Measurements from ENCODE around the gene MGAT3.

MGAT3 gene

DNA sequence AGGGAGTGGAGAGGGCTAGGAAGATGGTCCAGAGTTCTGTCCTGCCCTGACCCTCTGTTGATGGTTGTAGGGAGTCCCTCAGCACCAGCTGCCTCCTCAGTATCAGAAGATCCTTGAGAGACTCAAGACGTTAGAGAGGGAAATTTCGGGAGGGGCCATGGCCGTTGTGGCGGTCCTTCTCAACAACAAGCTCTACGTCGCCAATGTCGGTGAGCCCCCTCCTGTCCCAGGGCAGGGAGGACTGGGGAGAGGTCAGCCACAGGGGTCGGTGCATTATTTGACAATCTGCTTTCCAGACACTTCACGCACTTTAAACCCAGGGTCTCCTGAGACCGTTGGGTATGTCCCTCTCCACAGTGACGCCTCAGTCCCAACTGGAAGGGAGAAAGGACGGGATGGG is 39.2 kb upstream of the MGAT3 start:
- H3K36me3 ChIP-seq (ENCODE audit: control insufficient read depth, insufficient read depth, low read length): peaks cover 69% of the 10 kb centered on the region

GRCh38 chr22:39418696-39419095 is 38.1 kb upstream of the MGAT3 start:
- peaks cover 73% of the 10 kb centered on the region for H3K36me3 ChIP-seq (ENCODE audit: control insufficient read depth, insufficient read depth, low read length)
- 91 to 92% methylated on average over 10 to 12 of the region's 12 CpGs for WGBS, 2 experiments (ENCODE audit: insufficient coverage in 2 of 2)

More for the DNA sequence above, 39.2 kb upstream of the MGAT3 start:
- Histone ChIP-seq H3K4me1 (ENCODE audit: control insufficient read depth, insufficient read depth, low read length, poor library complexity, severe bottlenecking) (no peaks in the 10 kb centered on the region), H3K9me3 (ENCODE audit: control insufficient read depth, low read length) (no peaks in the 10 kb centered on the region), H3K27ac (ENCODE audit: low read depth, low read length, severe bottlenecking) (no peak overlapping the region), H3K4me3 (ENCODE audit: extremely low read depth, insufficient read depth, low read length, poor library complexity, severe bottlenecking) (no peak overlapping the region)
- WGBS, 2 experiments (ENCODE audit: insufficient coverage in 2 of 2): 94 to 95% methylated on average over 11 of the region's 12 CpGs

DNA sequence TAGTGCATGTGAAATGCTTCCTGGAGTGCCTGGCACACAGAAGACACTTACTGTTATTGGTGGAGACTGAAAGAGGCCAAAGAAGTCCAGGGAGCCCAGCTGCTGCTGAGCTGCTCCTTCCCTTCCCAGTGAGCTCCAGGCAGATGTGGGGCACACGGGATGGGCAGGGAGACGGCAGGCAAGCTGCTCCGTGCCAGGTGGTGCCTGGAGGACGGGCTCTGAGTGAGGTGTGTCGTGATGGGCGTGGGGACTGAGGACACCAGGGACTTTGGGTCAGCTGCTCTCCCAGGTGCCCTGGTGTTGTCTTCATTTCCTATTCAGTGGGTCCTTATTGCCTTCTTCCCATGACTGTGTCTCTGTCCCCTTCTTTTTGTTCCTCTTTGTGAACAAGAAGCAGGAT is 37.7 kb upstream of the MGAT3 start:
- Histone ChIP-seq H3K4me1 (ENCODE audit: control insufficient read depth, insufficient read depth, low read length, poor library complexity, severe bottlenecking) (no peaks in the 10 kb centered on the region), H3K9me3 (ENCODE audit: control insufficient read depth, low read length) (no peaks in the 10 kb centered on the region), H3K27ac (ENCODE audit: low read depth, low read length, severe bottlenecking) (no peak overlapping the region), H3K36me3 (ENCODE audit: control insufficient read depth, insufficient read depth, low read length) (peaks cover 76% of the 10 kb centered on the region), H3K4me3 (ENCODE audit: extremely low read depth, insufficient read depth, low read length, poor library complexity, severe bottlenecking) (no peak overlapping the region)
- WGBS, 2 experiments (ENCODE audit: insufficient coverage in 2 of 2): 93 to 99% methylated on average over 4 to 6 of the region's 6 CpGs

More at GRCh38 chr22:39418696-39419095, 38.1 kb upstream of the MGAT3 start:
- Histone ChIP-seq H3K27ac (ENCODE audit: low read depth, low read length, severe bottlenecking) (no peak overlapping the region), H3K9me3 (ENCODE audit: control insufficient read depth, low read length) (no peaks in the 10 kb centered on the region), H3K4me3 (ENCODE audit: extremely low read depth, insufficient read depth, low read length, poor library complexity, severe bottlenecking) (no peak overlapping the region), H3K4me1 (ENCODE audit: control insufficient read depth, insufficient read depth, low read length, poor library complexity, severe bottlenecking) (no peaks in the 10 kb centered on the region)

DNA sequence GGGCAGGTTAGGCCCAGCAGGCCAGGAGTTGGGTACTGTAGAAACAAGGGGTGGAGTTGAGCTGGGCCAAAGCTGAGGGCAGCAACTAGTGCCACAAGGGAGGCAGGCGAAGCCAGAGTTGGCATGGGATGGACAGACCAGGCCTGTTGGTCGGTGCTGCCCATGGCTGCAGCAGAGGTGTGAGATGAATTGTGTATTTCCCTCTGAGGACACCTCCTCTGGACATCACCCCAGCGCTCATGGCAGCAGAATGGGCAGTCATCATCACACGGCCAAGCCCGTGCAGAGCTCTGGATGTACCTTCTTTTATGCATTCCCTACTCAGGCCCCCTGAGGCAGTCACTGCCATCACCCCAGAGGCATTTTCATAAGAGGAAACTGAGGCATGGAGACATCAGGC is 36.9 kb upstream of the MGAT3 start:
- 91 to 93% methylated on average over 5 of the region's 5 CpGs for WGBS, 2 experiments (ENCODE audit: insufficient coverage in 2 of 2)
- Histone ChIP-seq H3K36me3 (ENCODE audit: control insufficient read depth, insufficient read depth, low read length) (peaks cover 82% of the 10 kb centered on the region), H3K4me3 (ENCODE audit: extremely low read depth, insufficient read depth, low read length, poor library complexity, severe bottlenecking) (no peak overlapping the region), H3K27ac (ENCODE audit: low read depth, low read length, severe bottlenecking) (no peak overlapping the region), H3K4me1 (ENCODE audit: control insufficient read depth, insufficient read depth, low read length, poor library complexity, severe bottlenecking) (no peaks in the 10 kb centered on the region), H3K9me3 (ENCODE audit: control insufficient read depth, low read length) (no peaks in the 10 kb centered on the region)

DNA sequence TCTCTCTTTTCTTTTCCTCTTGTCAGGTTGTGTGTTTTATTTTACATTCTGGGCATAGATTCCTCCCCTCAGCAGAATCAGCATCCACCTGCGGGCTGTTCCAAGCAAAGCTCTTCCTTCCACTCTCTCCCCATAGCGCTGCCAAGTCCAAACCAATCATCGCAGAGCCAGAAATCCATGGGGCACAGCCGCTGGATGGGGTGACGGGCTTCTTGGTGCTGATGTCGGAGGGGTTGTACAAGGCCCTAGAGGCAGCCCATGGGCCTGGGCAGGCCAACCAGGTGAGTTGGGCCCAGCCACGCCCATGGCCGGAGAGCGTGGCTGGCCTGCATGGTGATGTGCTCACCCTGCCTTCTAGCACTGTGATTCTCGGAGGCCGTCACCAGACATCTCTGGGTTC is 35.1 kb upstream of the MGAT3 start:
- H3K4me1 ChIP-seq (ENCODE audit: control insufficient read depth, insufficient read depth, low read length, poor library complexity, severe bottlenecking): no peaks in the 10 kb centered on the region
- peaks cover 75% of the 10 kb centered on the region for H3K36me3 ChIP-seq (ENCODE audit: control insufficient read depth, insufficient read depth, low read length)
- H3K4me3 ChIP-seq (ENCODE audit: extremely low read depth, insufficient read depth, low read length, poor library complexity, severe bottlenecking): no peak overlapping the region
- H3K9me3 ChIP-seq (ENCODE audit: control insufficient read depth, low read length): no peaks in the 10 kb centered on the region
- H3K27ac ChIP-seq (ENCODE audit: low read depth, low read length, severe bottlenecking): no peak overlapping the region
- 93 to 96% methylated on average over 9 to 11 of the region's 11 CpGs for WGBS, 2 experiments (ENCODE audit: insufficient coverage in 2 of 2)

DNA sequence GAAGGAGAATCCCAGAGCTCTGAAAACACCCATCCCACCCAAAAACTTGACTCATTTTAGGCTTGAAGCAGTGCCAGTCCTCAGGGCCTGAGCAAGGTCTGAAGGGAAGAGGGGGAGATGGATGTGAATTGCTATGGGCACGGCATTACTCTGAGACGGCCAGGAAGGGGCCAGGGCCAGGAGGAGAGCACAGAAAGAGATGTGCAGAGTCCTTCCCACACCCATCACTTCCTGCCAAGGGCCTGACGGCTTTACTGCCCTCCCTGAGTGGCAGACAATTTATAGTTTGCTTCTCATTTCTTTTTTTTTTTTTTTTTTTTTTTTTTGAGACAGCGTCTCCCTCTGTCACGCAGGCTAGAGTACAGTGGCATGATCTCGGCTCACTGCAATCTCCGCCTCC is 34.7 kb upstream of the MGAT3 start:
- 100% methylated on average over 3 to 4 of the region's 7 CpGs for WGBS, 2 experiments (ENCODE audit: insufficient coverage in 2 of 2)
- Histone ChIP-seq H3K4me1 (ENCODE audit: control insufficient read depth, insufficient read depth, low read length, poor library complexity, severe bottlenecking) (no peaks in the 10 kb centered on the region), H3K27ac (ENCODE audit: low read depth, low read length, severe bottlenecking) (no peak overlapping the region), H3K36me3 (ENCODE audit: control insufficient read depth, insufficient read depth, low read length) (peaks cover 75% of the 10 kb centered on the region), H3K9me3 (ENCODE audit: control insufficient read depth, low read length) (no peaks in the 10 kb centered on the region), H3K4me3 (ENCODE audit: extremely low read depth, insufficient read depth, low read length, poor library complexity, severe bottlenecking) (no peak overlapping the region)

GRCh38 chr22:39422721-39423120 is 34.1 kb upstream of the MGAT3 start:
- H3K9me3 ChIP-seq (ENCODE audit: control insufficient read depth, low read length): no peaks in the 10 kb centered on the region
- no peak overlapping the region for H3K27ac ChIP-seq (ENCODE audit: low read depth, low read length, severe bottlenecking)
- peaks cover 75% of the 10 kb centered on the region for H3K36me3 ChIP-seq (ENCODE audit: control insufficient read depth, insufficient read depth, low read length)
- WGBS, 2 experiments (ENCODE audit: insufficient coverage in 2 of 2): 92% methylated on average over 5 to 6 of the region's 6 CpGs
- H3K4me3 ChIP-seq (ENCODE audit: extremely low read depth, insufficient read depth, low read length, poor library complexity, severe bottlenecking): no peak overlapping the region
- H3K4me1 ChIP-seq (ENCODE audit: control insufficient read depth, insufficient read depth, low read length, poor library complexity, severe bottlenecking): peaks cover 2% of the 10 kb centered on the region

DNA sequence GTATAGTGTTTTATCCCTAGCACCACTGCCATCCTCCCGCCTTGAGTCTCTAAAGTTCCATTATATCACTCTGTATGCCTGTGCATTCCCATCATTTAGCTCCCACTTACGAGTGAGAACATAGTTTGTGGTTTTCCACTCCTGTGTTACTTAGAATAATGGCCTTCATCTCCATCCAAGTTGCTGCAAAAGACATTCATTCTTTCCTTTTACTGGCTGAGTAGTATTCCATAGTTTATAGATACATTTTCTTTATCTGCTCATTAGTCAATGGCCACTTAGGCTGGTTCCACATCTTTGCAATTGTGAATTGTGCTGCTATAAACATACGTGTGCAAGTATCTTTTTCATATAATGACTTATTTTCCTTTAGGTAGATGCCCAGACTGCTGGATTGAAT is 32.8 kb upstream of the MGAT3 start:
- Histone ChIP-seq H3K4me3 (ENCODE audit: extremely low read depth, insufficient read depth, low read length, poor library complexity, severe bottlenecking) (no peak overlapping the region), H3K27ac (ENCODE audit: low read depth, low read length, severe bottlenecking) (no peak overlapping the region), H3K36me3 (ENCODE audit: control insufficient read depth, insufficient read depth, low read length) (peaks cover 69% of the 10 kb centered on the region), H3K4me1 (ENCODE audit: control insufficient read depth, insufficient read depth, low read length, poor library complexity, severe bottlenecking) (peaks cover 12% of the 10 kb centered on the region), H3K9me3 (ENCODE audit: control insufficient read depth, low read length) (no peaks in the 10 kb centered on the region)
- 88 to 94% methylated on average over 2 of the region's 3 CpGs for WGBS, 2 experiments (ENCODE audit: insufficient coverage in 2 of 2)

- H3K9me3 ChIP-seq (ENCODE audit: control insufficient read depth, low read length): no peaks in the 10 kb centered on the region
- peaks cover 65% of the 10 kb centered on the region for H3K36me3 ChIP-seq (ENCODE audit: control insufficient read depth, insufficient read depth, low read length)
- no peak overlapping the region for H3K27ac ChIP-seq (ENCODE audit: low read depth, low read length, severe bottlenecking)
- 96 to 97% methylated on average over 15 to 20 of the region's 20 CpGs for WGBS, 2 experiments (ENCODE audit: insufficient coverage in 2 of 2)
- no peak overlapping the region for H3K4me3 ChIP-seq (ENCODE audit: extremely low read depth, insufficient read depth, low read length, poor library complexity, severe bottlenecking)
- peaks cover 31% of the 10 kb centered on the region for H3K4me1 ChIP-seq (ENCODE audit: control insufficient read depth, insufficient read depth, low read length, poor library complexity, severe bottlenecking)
Observed at GRCh38 chr22:39426380-39427043, 30.3 kb upstream of the MGAT3 start.

DNA sequence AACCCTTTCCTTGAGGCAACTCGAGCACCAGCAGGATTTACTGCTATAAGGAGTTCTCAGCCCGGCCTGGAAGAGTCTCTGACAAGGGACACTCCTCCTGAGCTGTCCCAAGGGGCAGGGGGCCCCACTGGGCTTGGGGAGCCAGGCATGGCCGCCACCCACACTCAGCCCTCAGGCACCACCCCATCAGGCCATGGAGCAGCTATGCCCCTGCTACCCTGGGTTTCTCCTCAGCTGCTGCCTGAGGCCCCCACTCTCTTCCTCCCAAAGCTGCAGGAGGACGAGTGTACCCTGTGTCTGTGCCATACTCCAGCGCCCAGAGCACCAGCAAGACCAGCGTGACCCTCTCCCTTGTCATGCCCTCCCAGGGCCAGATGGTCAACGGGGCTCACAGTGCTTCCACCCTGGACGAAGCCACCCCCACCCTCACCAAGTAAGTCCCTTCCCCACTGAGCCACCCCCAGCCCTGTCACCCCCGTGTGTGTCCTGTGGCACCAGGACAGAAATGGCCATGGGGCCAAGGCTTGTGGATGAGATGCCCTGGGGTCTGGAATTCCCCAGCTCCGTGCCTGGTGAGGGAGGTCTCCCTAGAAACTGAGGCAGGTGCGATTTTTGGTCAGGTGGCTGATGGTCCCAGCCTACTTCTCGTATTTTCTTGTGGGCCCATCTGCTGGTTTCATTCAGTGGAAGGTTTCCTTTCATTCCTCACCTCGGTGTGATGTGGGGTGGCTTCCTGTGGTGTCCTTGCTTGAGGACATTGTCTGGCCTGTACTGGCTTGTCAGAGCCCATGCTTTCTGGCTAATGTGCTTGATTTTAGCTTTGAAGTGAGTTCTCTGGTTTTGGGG is 28.8 kb upstream of the MGAT3 start:
- Histone ChIP-seq H3K4me3 (ENCODE audit: extremely low read depth, insufficient read depth, low read length, poor library complexity, severe bottlenecking) (no peak overlapping the region), H3K4me1 (ENCODE audit: control insufficient read depth, insufficient read depth, low read length, poor library complexity, severe bottlenecking) (peaks cover 31% of the 10 kb centered on the region), H3K27ac (ENCODE audit: low read depth, low read length, severe bottlenecking) (no peak overlapping the region), H3K36me3 (ENCODE audit: control insufficient read depth, insufficient read depth, low read length) (peaks cover 65% of the 10 kb centered on the region), H3K9me3 (ENCODE audit: control insufficient read depth, low read length) (no peaks in the 10 kb centered on the region)
- WGBS, 2 experiments (ENCODE audit: insufficient coverage in 2 of 2): 80 to 83% methylated on average over 7 to 9 of the region's 13 CpGs

- WGBS, 2 experiments (ENCODE audit: insufficient coverage in 2 of 2): 17 to 21% methylated on average over 7 to 10 of the region's 10 CpGs
- H3K9me3 ChIP-seq (ENCODE audit: control insufficient read depth, low read length): no peaks in the 10 kb centered on the region
- peaks cover 31% of the 10 kb centered on the region for H3K4me1 ChIP-seq (ENCODE audit: control insufficient read depth, insufficient read depth, low read length, poor library complexity, severe bottlenecking)
- peak overlapping the region; percentile 66 for H3K27ac ChIP-seq (ENCODE audit: low read depth, low read length, severe bottlenecking)
- H3K4me3 ChIP-seq (ENCODE audit: extremely low read depth, insufficient read depth, low read length, poor library complexity, severe bottlenecking): no peak overlapping the region
- peaks cover 65% of the 10 kb centered on the region for H3K36me3 ChIP-seq (ENCODE audit: control insufficient read depth, insufficient read depth, low read length)
Observed at GRCh38 chr22:39428597-39429071, 28.2 kb upstream of the MGAT3 start.
